ENCODE data around the gene COL5A2. TPM values are rescaled to one million over a fixed set of nuclear protein-coding genes. Genes with fewer than 3 reads are reported as not detected.

COL5A2 gene
- total RNA-seq, 1 donor from 2014 or later, result 26.3 TPM

GRCh38 chr2:189095101-189095500 is 84.5 kb downstream of the COL5A2 start:
- DNase-seq, result no peak
- Histone ChIP-seq H3K27ac (no peak overlapping the region), H3K4me3 (no peak overlapping the region), H3K36me3 (no peaks in the 10 kb centered on the region), H3K27me3 (ENCODE audit: low read depth) (no peaks in the 10 kb centered on the region), H3K9me3 (no peaks in the 10 kb centered on the region), H3K4me1 (peaks cover 14% of the 10 kb centered on the region)
- intact Hi-C loops (cut with DNase I), result loop anchor here (10.0 kb wide), 1 partner anchor 310 kb away; no protein-coding TSS in a partner anchor
- TF ChIP-seq CTCF (IDR thresholded peaks at IDR 0.05), result no peak
- ATAC-seq, result no peak

- no peak overlapping the region for H3K4me3 ChIP-seq
- intact Hi-C loops (cut with DNase I), result loop anchor here (10.0 kb wide), 1 partner anchor 312 kb away; no protein-coding TSS in a partner anchor
- no peaks in the 10 kb centered on the region for H3K27me3 ChIP-seq (ENCODE audit: low read depth)
- ATAC-seq (peak; percentile 37 to 43), DNase-seq (no peak)
- no peaks in the 10 kb centered on the region for H3K9me3 ChIP-seq
- TF ChIP-seq CTCF (IDR thresholded peaks at IDR 0.05), result no peak
- peaks cover 14% of the 10 kb centered on the region for H3K4me1 ChIP-seq
- no peak overlapping the region for H3K27ac ChIP-seq
- no peaks in the 10 kb centered on the region for H3K36me3 ChIP-seq
Observed at GRCh38 chr2:189092936-189093335, 86.6 kb downstream of the COL5A2 start.

GRCh38 chr2:189091253-189091652 is 88.3 kb downstream of the COL5A2 start:
- H3K4me1 ChIP-seq, result peaks cover 7% of the 10 kb centered on the region
- intact Hi-C loops (cut with DNase I), result loop anchor here (10.0 kb wide), 1 partner anchor 314 kb away; no protein-coding TSS in a partner anchor
- H3K9me3 ChIP-seq, result no peaks in the 10 kb centered on the region
- no peak for ATAC-seq
- no peak overlapping the region for H3K4me3 ChIP-seq
- no peaks in the 10 kb centered on the region for H3K36me3 ChIP-seq
- no peak for DNase-seq
- TF ChIP-seq CTCF (IDR thresholded peaks at IDR 0.05), result no peak
- no peaks in the 10 kb centered on the region for H3K27me3 ChIP-seq (ENCODE audit: low read depth)
- H3K27ac ChIP-seq, result no peak overlapping the region

GRCh38 chr2:189088591-189089205 is 90.9 kb downstream of the COL5A2 start:
- Histone ChIP-seq H3K36me3 (no peaks in the 10 kb centered on the region), H3K4me3 (no peak overlapping the region), H3K4me1 (peaks cover 7% of the 10 kb centered on the region), H3K27ac (no peak overlapping the region), H3K9me3 (no peaks in the 10 kb centered on the region), H3K27me3 (ENCODE audit: low read depth) (no peaks in the 10 kb centered on the region)
- TF ChIP-seq CTCF (IDR thresholded peaks at IDR 0.05), result no peak
- intact Hi-C loops (cut with DNase I), result no loop called here
- ATAC-seq, result no peak
- no peak for DNase-seq

- Histone ChIP-seq H3K27me3 (ENCODE audit: low read depth) (no peaks in the 10 kb centered on the region), H3K4me3 (no peak overlapping the region), H3K9me3 (no peaks in the 10 kb centered on the region), H3K36me3 (no peaks in the 10 kb centered on the region), H3K4me1 (no peaks in the 10 kb centered on the region), H3K27ac (no peak overlapping the region)
- DNase-seq (no peak), ATAC-seq (no peak)
- TF ChIP-seq CTCF (IDR thresholded peaks at IDR 0.05), result no peak
- intact Hi-C loops (cut with DNase I), result no loop called here
Observed at GRCh38 chr2:189086710-189087109, 92.9 kb downstream of the COL5A2 start.

All from lower lobe of right lung (tissue), 2 donors.